Natural killer cell (primary cell): ENCODE measurements around the gene CFHR2. TPM values are rescaled to one million over a fixed set of nuclear protein-coding genes. Genes with fewer than 3 reads are reported as not detected.
"Not testable (repeated sequence)": the region's sequence is repeated elsewhere in the genome, so short reads cannot be mapped to it uniquely, and the experiment has no call there.

Experiments
- ATAC-seq, 3 donors: fragments of 150-1000 bp in 2 of 3; fragments of 200-7000 bp in 1 of 3; cut with Tn5 transposase; 1 replicate in 1 of 3; 2 replicates in 2 of 3; pipeline ENCODE4 v1.10.0; 2021; ENCODE audit warnings: mild to moderate bottlenecking in 2 of 3, moderate library complexity in 2 of 3
- DNase-seq, 2 donors: peaks; one replicate each; pipeline versions ENCODE4 v3.0.0 to v3.0.0-alpha.2; 2013 to 2021; ENCODE audit warnings: mixed read lengths in 1 of 2
- H3K27ac ChIP-seq: one replicate; pipeline ENCODE4 v1.5.1; 2013; ENCODE audit warnings: mild to moderate bottlenecking, low read length
- H3K27me3 ChIP-seq: one replicate; pipeline ENCODE4 v1.6.1; 2013; ENCODE audit warnings: low read length; ENCODE audit not compliant: control insufficient read depth, insufficient read depth
- H3K36me3 ChIP-seq: one replicate; pipeline ENCODE4 v1.6.1; 2013; ENCODE audit warnings: low read length; ENCODE audit not compliant: control insufficient read depth, insufficient read depth
- H3K4me1 ChIP-seq: one replicate; pipeline ENCODE4 v1.6.1; 2013; ENCODE audit warnings: low read length; ENCODE audit not compliant: control insufficient read depth, insufficient read depth
- H3K4me3 ChIP-seq: one replicate; pipeline ENCODE4 v1.5.1; 2013; ENCODE audit warnings: low read length
- H3K9me3 ChIP-seq: one replicate; pipeline ENCODE4 v1.6.1; 2013; ENCODE audit warnings: low read length; ENCODE audit not compliant: control insufficient read depth, insufficient read depth
- H3K27ac Mint-ChIP-seq, 2 donors: one replicate each; pipeline ENCODE4 v1.8.0; 2022; ENCODE audit warnings: mild to moderate bottlenecking in 2 of 2, mixed read lengths in 2 of 2, moderate library complexity in 1 of 2
- H3K27me3 Mint-ChIP-seq, 2 donors: one replicate each; pipeline ENCODE4 v1.8.0; 2022; ENCODE audit warnings: low read depth in 2 of 2, mixed read lengths in 2 of 2
- H3K36me3 Mint-ChIP-seq: one replicate; pipeline ENCODE4 v1.8.0; 2022; ENCODE audit warnings: mixed read lengths
- H3K4me1 Mint-ChIP-seq, 2 donors: one replicate each; pipeline ENCODE4 v1.8.0; 2022; ENCODE audit warnings: mixed read lengths in 2 of 2
- H3K4me3 Mint-ChIP-seq: one replicate; pipeline ENCODE4 v1.8.0; 2022; ENCODE audit warnings: mild to moderate bottlenecking, moderate library complexity, mixed read lengths
- H3K9me3 Mint-ChIP-seq, 2 donors: one replicate each; pipeline ENCODE4 v1.8.0; 2022; ENCODE audit warnings: mixed read lengths in 2 of 2
- WGBS: methylation state at CpG from one replicate; pipeline ENCODE4 v1.1.7; 2013; ENCODE audit warnings: missing lambda C conversion rate; ENCODE audit not compliant: insufficient coverage; 5-methylcytosine and 5-hydroxymethylcytosine counted together
- intact Hi-C: fragments of 100-400 bp; cut with micrococcal nuclease; formaldehyde crosslinking; loops from one replicate; pipeline ENCODE4 v1.14.2; 2022
- total RNA-seq, 4 donors: library from RNA; stranded (reverse); fragments of 120-200 nt in 1 of 4; gene quantifications; one replicate each; pipeline versions ENCODE4 v1.2.3 to v1.2.4, GENCODE V29; 2013 to 2022
- TF ChIP-seq, protein P1 (sequence below): fragments of 200-600 bp; IDR thresholded peaks from one replicate; pipeline ENCODE4 v1.8.0; 2022; ENCODE audit warnings: antibody characterized with exemption

Gene CFHR2
- total RNA-seq, 3 donors from 2014 or later (not counting 1 experiment from before 2014, with no cell fraction given) = not detected

- peaks cover 0 to 4% of the 10 kb centered on the region in 2 donors for H3K9me3 Mint-ChIP-seq
- no peak overlapping the region for H3K4me3 Mint-ChIP-seq
- WGBS = 94% methylated on average over 2 of the region's 2 CpGs
Observed at GRCh38 chr1:196910215-196910614, 33.3 kb upstream of the CFHR2 start.

GRCh38 chr1:196912283-196912682 is 31.3 kb upstream of the CFHR2 start:
- H3K4me3 Mint-ChIP-seq, H3K9me3 ChIP-seq, H3K27me3 Mint-ChIP-seq, H3K27ac ChIP-seq, H3K4me1 ChIP-seq, H3K4me1 Mint-ChIP-seq, intact Hi-C loops, H3K27ac Mint-ChIP-seq, H3K9me3 Mint-ChIP-seq, H3K36me3 ChIP-seq, DNase-seq, H3K27me3 ChIP-seq, ATAC-seq, H3K36me3 Mint-ChIP-seq, H3K4me3 ChIP-seq: not testable (repeated sequence)
- WGBS = 69% methylated on average over 5 of the region's 5 CpGs

More at GRCh38 chr1:196910215-196910614, 33.3 kb upstream of the CFHR2 start:
- H3K27me3 Mint-ChIP-seq = no peaks in the 10 kb centered on the region
- H3K4me1 Mint-ChIP-seq = no peaks in the 10 kb centered on the region
- TF ChIP-seq, protein P1, sequence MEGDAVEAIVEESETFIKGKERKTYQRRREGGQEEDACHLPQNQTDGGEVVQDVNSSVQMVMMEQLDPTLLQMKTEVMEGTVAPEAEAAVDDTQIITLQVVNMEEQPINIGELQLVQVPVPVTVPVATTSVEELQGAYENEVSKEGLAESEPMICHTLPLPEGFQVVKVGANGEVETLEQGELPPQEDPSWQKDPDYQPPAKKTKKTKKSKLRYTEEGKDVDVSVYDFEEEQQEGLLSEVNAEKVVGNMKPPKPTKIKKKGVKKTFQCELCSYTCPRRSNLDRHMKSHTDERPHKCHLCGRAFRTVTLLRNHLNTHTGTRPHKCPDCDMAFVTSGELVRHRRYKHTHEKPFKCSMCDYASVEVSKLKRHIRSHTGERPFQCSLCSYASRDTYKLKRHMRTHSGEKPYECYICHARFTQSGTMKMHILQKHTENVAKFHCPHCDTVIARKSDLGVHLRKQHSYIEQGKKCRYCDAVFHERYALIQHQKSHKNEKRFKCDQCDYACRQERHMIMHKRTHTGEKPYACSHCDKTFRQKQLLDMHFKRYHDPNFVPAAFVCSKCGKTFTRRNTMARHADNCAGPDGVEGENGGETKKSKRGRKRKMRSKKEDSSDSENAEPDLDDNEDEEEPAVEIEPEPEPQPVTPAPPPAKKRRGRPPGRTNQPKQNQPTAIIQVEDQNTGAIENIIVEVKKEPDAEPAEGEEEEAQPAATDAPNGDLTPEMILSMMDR = no peak
- intact Hi-C loops = no loop called here
- no peak overlapping the region for H3K27ac Mint-ChIP-seq
- Histone ChIP-seq H3K27me3 (no peaks in the 10 kb centered on the region), H3K4me1 (no peaks in the 10 kb centered on the region), H3K4me3 (no peak overlapping the region), H3K9me3 (no peaks in the 10 kb centered on the region), H3K27ac (no peak overlapping the region), H3K36me3 (no peaks in the 10 kb centered on the region)
- no peak for DNase-seq
- no peak for ATAC-seq
- no peaks in the 10 kb centered on the region for H3K36me3 Mint-ChIP-seq

- WGBS = 100% methylated on average over 1 of the region's 1 CpG
- H3K27me3 Mint-ChIP-seq, H3K9me3 ChIP-seq, H3K4me1 Mint-ChIP-seq, DNase-seq, ATAC-seq, H3K9me3 Mint-ChIP-seq, H3K4me1 ChIP-seq, H3K27me3 ChIP-seq, H3K27ac ChIP-seq, H3K4me3 Mint-ChIP-seq, H3K36me3 ChIP-seq, intact Hi-C loops, H3K27ac Mint-ChIP-seq, H3K36me3 Mint-ChIP-seq, H3K4me3 ChIP-seq: not testable (repeated sequence)
Observed at GRCh38 chr1:196926839-196927238, 16.7 kb upstream of the CFHR2 start.

- H3K4me3 ChIP-seq, intact Hi-C loops, H3K27ac Mint-ChIP-seq, H3K4me3 Mint-ChIP-seq, H3K36me3 ChIP-seq, H3K9me3 ChIP-seq, H3K27me3 ChIP-seq, H3K4me1 ChIP-seq, H3K9me3 Mint-ChIP-seq, H3K27ac ChIP-seq, H3K36me3 Mint-ChIP-seq, ATAC-seq, H3K27me3 Mint-ChIP-seq, H3K4me1 Mint-ChIP-seq, DNase-seq: not testable (repeated sequence)
- no CpG with 5 or more reads among the region's 2 CpGs for WGBS
Observed at GRCh38 chr1:196932853-196933252, 10.7 kb upstream of the CFHR2 start.

GRCh38 chr1:196933531-196934189 is 9.9 kb upstream of the CFHR2 start:
- no peaks in the 10 kb centered on the region for H3K27me3 ChIP-seq
- H3K36me3 ChIP-seq = no peaks in the 10 kb centered on the region
- no peak for ATAC-seq
- no peak overlapping the region for H3K27ac ChIP-seq
- TF ChIP-seq, protein P1 = no peak
- no peak overlapping the region for H3K4me3 ChIP-seq
- intact Hi-C loops = no loop called here
- no peak overlapping the region for H3K27ac Mint-ChIP-seq
- no peaks in the 10 kb centered on the region for H3K36me3 Mint-ChIP-seq
- no peaks in the 10 kb centered on the region for H3K4me1 ChIP-seq
- 93% methylated on average over 32 of the region's 32 CpGs for WGBS
- H3K4me3 Mint-ChIP-seq = no peak overlapping the region
- H3K4me1 Mint-ChIP-seq = no peaks in the 10 kb centered on the region
- H3K9me3 ChIP-seq = no peaks in the 10 kb centered on the region
- DNase-seq = no peak
- H3K27me3 Mint-ChIP-seq = no peaks in the 10 kb centered on the region
- H3K9me3 Mint-ChIP-seq = peaks cover 4 to 5% of the 10 kb centered on the region in 2 donors

DNA sequence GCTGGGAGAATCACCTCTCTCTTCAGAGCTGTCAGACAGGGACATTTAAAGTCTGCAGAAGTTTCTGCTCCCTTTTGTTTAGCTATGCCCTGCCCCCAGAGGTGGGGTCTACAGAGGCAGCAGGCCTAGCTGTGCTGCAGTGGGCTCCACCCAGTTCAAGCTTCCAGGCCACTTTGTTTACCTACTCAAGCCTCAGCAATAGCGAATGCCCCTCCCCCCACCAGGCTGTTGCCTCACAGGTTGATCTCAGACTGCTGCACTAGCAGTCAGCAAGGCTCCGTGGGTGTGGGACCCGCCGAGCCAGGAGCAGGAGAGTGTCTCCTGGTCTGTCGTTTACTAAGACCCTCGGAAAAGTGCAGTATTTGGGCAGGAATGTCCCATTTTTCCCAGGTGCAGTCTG is 2.1 kb upstream of the CFHR2 start:
- H3K4me3 ChIP-seq, H3K27me3 Mint-ChIP-seq, H3K4me1 ChIP-seq, ATAC-seq, H3K27me3 ChIP-seq, H3K36me3 ChIP-seq, H3K36me3 Mint-ChIP-seq, DNase-seq, H3K4me3 Mint-ChIP-seq, H3K27ac ChIP-seq, H3K4me1 Mint-ChIP-seq, H3K9me3 ChIP-seq, H3K27ac Mint-ChIP-seq: not testable (repeated sequence)
- intact Hi-C loops = loop anchor here (10.0 kb wide), 1 partner anchor 117 kb away; no protein-coding TSS in a partner anchor
- 82% methylated on average over 6 of the region's 6 CpGs for WGBS
- peaks cover 6 to 15% of the 10 kb centered on the region in 2 donors for H3K9me3 Mint-ChIP-seq
